ENCODE data around the gene BMPER. TPM values are rescaled to one million over a fixed set of nuclear protein-coding genes. Genes with fewer than 3 reads are reported as not detected.

Gene BMPER
- total RNA-seq, 4 donors from 2014 or later = 0.65 to 6.5 (median 3.5) TPM

DNA sequence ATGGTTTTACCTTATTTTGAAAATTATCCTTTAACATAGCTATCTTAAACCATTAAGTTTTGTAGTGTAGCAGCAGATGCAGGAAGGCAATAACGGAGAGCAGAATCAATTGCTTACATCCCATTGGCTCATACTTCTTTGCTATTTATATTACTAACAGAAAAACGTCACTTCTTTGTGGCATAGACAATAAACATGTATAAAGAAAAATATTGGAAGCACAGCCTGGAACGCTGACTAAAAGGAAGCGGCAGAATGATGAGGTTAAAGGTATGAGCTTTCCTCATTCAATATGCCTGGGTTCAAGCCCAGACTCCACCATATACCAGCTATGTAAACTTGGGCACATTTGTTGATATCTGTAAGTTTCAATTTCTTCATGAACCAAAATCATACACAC, 24.0 kb upstream of the BMPER start:
- no peak for DNase-seq (ENCODE audit: extremely low spot score)
- no peak overlapping the region for H3K4me3 ChIP-seq
- H3K4me1 ChIP-seq = no peaks in the 10 kb centered on the region
- H3K9me3 ChIP-seq = no peaks in the 10 kb centered on the region
- TF ChIP-seq POLR2A (IDR thresholded peaks at IDR 0.05; ENCODE audit: low read depth) = no peak
- TF ChIP-seq, protein P1, sequence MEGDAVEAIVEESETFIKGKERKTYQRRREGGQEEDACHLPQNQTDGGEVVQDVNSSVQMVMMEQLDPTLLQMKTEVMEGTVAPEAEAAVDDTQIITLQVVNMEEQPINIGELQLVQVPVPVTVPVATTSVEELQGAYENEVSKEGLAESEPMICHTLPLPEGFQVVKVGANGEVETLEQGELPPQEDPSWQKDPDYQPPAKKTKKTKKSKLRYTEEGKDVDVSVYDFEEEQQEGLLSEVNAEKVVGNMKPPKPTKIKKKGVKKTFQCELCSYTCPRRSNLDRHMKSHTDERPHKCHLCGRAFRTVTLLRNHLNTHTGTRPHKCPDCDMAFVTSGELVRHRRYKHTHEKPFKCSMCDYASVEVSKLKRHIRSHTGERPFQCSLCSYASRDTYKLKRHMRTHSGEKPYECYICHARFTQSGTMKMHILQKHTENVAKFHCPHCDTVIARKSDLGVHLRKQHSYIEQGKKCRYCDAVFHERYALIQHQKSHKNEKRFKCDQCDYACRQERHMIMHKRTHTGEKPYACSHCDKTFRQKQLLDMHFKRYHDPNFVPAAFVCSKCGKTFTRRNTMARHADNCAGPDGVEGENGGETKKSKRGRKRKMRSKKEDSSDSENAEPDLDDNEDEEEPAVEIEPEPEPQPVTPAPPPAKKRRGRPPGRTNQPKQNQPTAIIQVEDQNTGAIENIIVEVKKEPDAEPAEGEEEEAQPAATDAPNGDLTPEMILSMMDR (IDR thresholded peaks at IDR 0.05) = no peak
- no peak for TF ChIP-seq EP300 (IDR thresholded peaks at IDR 0.05)
- no peak for TF ChIP-seq POLR2AphosphoS5 (IDR thresholded peaks at IDR 0.05)
- intact Hi-C loops (cut with DNase I) = no loop called here
- no peaks in the 10 kb centered on the region for H3K27me3 ChIP-seq
- WGBS = 85% methylated on average over 4 of the region's 4 CpGs
- H3K27ac ChIP-seq (replicated peaks in 1 of 4) = no peak overlapping the region
- no peaks in the 10 kb centered on the region for H3K36me3 ChIP-seq

DNA sequence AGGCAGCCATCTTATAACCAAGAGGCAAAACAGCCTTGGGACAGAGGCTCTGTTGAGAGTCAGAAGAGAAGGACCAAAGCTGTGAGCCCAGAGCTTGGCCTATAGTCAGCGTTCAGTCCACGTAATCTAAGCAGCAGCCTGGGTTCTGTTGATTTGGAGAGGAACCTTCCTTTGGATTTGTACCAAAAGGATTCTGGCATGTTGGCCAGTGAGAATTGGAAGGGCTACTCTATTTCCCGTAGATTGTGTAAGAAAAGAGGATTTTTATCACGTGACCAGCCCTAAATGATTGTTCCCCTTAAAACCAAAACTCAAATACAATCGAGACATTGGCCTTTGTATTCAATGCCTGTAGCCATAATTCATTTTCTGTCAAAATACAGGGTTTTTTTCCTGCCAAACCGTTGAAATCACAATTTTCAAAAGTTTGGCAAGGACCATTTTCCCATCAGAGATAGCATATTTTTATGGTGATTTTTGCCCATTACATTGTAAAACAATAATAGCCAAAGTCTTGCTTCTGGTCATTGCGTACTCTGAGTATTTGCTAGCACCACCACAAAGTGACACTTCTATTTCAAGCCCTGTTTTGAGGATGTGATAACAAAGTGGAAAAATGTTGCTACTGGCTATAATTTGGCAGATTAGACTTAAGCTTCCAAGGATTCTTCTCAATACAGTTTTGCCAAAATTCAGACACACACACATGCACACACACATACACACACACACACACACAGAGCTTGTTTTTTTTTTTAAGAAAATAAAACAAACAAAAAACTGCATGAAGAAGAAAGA, 23.1 kb upstream of the BMPER start:
- no peaks in the 10 kb centered on the region for H3K36me3 ChIP-seq
- intact Hi-C loops (cut with DNase I) = no loop called here
- no peak overlapping the region for H3K27ac ChIP-seq (replicated peaks in 1 of 4)
- WGBS = 71% methylated on average over 7 of the region's 7 CpGs
- TF ChIP-seq POLR2AphosphoS5 (IDR thresholded peaks at IDR 0.05) = peak in 1 of 2 donors; percentile 25
- TF ChIP-seq, protein P1 (IDR thresholded peaks at IDR 0.05) = no peak
- H3K9me3 ChIP-seq = no peaks in the 10 kb centered on the region
- H3K4me3 ChIP-seq = no peak overlapping the region
- H3K27me3 ChIP-seq = no peaks in the 10 kb centered on the region
- DNase-seq (ENCODE audit: extremely low spot score) = peak; percentile 92
- no peaks in the 10 kb centered on the region for H3K4me1 ChIP-seq

DNA sequence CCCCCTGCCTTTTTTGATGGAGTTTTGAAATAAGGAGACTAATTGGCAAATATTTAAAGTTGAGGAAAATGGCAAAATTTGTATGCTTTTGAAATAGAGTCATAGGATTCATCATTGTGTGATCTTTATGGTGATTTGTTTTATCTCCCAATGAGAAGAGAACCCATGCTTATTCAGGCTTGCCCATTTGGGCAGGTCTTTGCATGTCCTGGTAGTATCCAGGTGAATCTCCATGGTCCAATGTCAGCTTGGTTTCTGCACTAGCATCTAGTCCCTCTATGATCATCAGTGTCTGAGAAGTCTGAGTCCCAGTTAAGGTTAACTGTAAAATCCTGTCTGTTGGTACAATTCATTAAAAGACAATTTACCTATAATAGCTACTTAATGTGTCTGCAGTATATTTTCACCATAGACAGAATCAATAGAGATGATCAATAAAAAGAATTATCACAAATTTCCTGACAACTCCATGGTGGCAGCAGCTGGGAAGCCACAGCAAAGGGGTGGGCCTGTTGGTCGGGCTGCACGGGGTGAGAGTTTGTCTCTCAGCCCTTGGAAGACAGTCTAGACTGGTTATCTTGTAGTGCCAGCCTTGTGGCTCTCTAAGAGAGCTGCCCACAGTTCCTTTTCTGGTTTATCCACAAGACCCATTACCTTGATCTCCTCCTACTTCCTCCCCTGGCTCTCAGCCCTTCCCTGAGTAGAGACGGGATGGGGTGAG, 22.2 kb upstream of the BMPER start:
- 67% methylated on average over 3 of the region's 3 CpGs for WGBS
- intact Hi-C loops (cut with DNase I) = no loop called here
- H3K4me1 ChIP-seq = no peaks in the 10 kb centered on the region
- no peak overlapping the region for H3K27ac ChIP-seq (replicated peaks in 1 of 4)
- TF ChIP-seq POLR2AphosphoS5 (IDR thresholded peaks at IDR 0.05) (no peak), EP300 (IDR thresholded peaks at IDR 0.05) (no peak), POLR2A (IDR thresholded peaks at IDR 0.05; ENCODE audit: low read depth) (no peak)
- TF ChIP-seq, protein P1 (IDR thresholded peaks at IDR 0.05) = no peak
- H3K27me3 ChIP-seq = no peaks in the 10 kb centered on the region
- no peak overlapping the region for H3K4me3 ChIP-seq
- DNase-seq (ENCODE audit: extremely low spot score) = peak; percentile 8
- no peaks in the 10 kb centered on the region for H3K9me3 ChIP-seq
- H3K36me3 ChIP-seq = no peaks in the 10 kb centered on the region

DNA sequence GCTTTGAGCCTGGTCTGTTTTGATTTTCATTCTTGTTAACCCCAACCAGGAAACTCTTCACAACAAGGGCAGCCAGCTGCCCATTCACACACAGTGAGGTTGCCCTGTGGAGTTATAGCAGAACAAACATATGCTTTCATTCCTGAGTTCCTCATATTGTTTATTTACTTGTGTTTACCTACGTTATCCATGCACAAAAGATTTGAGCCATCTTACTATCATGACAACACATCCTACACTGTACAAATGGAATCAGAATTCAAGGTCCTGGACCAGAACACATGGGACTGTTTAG, 21.7 kb upstream of the BMPER start:
- no peaks in the 10 kb centered on the region for H3K27me3 ChIP-seq
- no peak for TF ChIP-seq POLR2A (IDR thresholded peaks at IDR 0.05; ENCODE audit: low read depth)
- TF ChIP-seq, protein P1 (IDR thresholded peaks at IDR 0.05) = no peak
- no peak for TF ChIP-seq EP300 (IDR thresholded peaks at IDR 0.05)
- TF ChIP-seq POLR2AphosphoS5 (IDR thresholded peaks at IDR 0.05) = no peak

More for the DNA sequence above, 21.7 kb upstream of the BMPER start:
- intact Hi-C loops (cut with DNase I) = no loop called here
- 62% methylated on average over 1 of the region's 1 CpG for WGBS
- Histone ChIP-seq H3K9me3 (no peaks in the 10 kb centered on the region), H3K27ac (replicated peaks in 1 of 4) (no peak overlapping the region), H3K4me1 (no peaks in the 10 kb centered on the region), H3K36me3 (no peaks in the 10 kb centered on the region), H3K4me3 (no peak overlapping the region)
- DNase-seq (ENCODE audit: extremely low spot score) = peak; percentile 60

Data from esophagus muscularis mucosa (tissue), 4 donors.